H1 (cell line): ENCODE measurements around the gene MAP7D2. TPM values are rescaled to one million over a fixed set of nuclear protein-coding genes. Genes with fewer than 3 reads are reported as not detected.

Experiments
- POLR2A ChIP-seq, 2 experiments: IDR thresholded peaks; 1 replicate in 1 of 2; 2 replicates in 1 of 2; pipeline ENCODE4 v1.6.1; 2011; ENCODE audit warnings: low read depth in 2 of 2, low read length in 2 of 2, mild to moderate bottlenecking in 2 of 2; ENCODE audit errors: control extremely low read depth in 1 of 2
- RAD21 ChIP-seq, 2 experiments: IDR thresholded peaks in 1 of 2; conservative IDR thresholded peaks in 1 of 2; 2 replicates each; pipeline ENCODE4 v1.6.1; 2011; ENCODE audit warnings: low read depth in 2 of 2, low read length in 2 of 2, improper control_type of control experiment in 1 of 2, inconsistent platforms in 1 of 2, mild to moderate bottlenecking in 1 of 2, moderate library complexity in 1 of 2
- RNF2 ChIP-seq: fragments of 200-900, 300-1000 bp; sonication (generic); IDR thresholded peaks from 2 replicates; pipeline ENCODE4 v1.7.1; 2016; ENCODE audit warnings: borderline replicate concordance, low read depth, mild to moderate bottlenecking, antibody characterized with exemption, low read length; ENCODE audit not compliant: poor library complexity, severe bottlenecking; ENCODE audit errors: missing control alignments
- SRF ChIP-seq: IDR thresholded peaks from 2 replicates; pipeline ENCODE4 v1.6.1; 2011; ENCODE audit warnings: mild to moderate bottlenecking, low read depth, low read length, moderate library complexity
- polyA plus RNA-seq, 7 experiments: library from polyadenylated mRNA; depleted of rRNA in 3 of 7; stranded (reverse) in 5 of 7; unstranded in 2 of 7; fragments of >200 nt in 5 of 7; fragments of 200-250 nt in 2 of 7; gene quantifications; 1 replicate in 5 of 7; 2 replicates in 1 of 7; 4 replicates in 1 of 7; pipeline versions ENCODE4 v1.2.1 to v1.2.3, GENCODE V29; 2011 to 2013; ENCODE audit warnings: missing spikeins in 2 of 7, mixed read lengths in 2 of 7
- total RNA-seq: library from RNA; stranded (reverse); fragmentation: NEBNext Ultra II Directional; extraction: Animal tissue kit (Norgen Biotek cat#: 25700); gene quantifications from 2 replicates; pipeline ENCODE4 v1.2.1, GENCODE V29; 2021

MAP7D2 gene
- total and polyA plus RNA-seq, 2 of the 8 experiments (the other 6 are each of a cell fraction or from before 2014, with no cell fraction given): 0.65 to 0.83 TPM

DNA sequence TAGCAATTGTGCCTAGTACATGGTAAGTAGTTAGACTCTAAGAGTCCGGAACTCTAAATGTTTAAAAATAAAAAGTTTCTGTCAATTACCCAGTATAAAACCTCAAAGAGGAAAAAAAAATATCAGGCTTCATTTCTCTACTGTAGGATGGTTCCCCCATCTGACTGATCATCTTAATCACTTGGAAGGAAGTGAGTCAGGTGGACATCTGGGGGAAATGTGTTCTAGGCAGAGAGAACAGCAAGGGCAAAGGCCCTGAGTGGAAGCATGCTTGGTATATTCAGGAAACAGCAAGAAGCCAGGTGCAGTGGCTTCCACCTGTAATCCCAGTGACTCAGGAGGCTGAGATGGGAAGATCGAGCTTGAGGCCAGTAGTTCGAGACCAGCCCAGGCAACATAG lies 27.8 kb upstream of the MAP7D2 start (continued):
- TF ChIP-seq RAD21 (IDR thresholded peaks at IDR 0.05 in 1 of 2, conservative IDR thresholded peaks at IDR 0.05 in 1 of 2; ENCODE audit: low read depth in 2 of 2, low read length in 2 of 2): no peak
- TF ChIP-seq SRF: no peak
- no peak for TF ChIP-seq RNF2
- TF ChIP-seq POLR2A (IDR thresholded peaks at IDR 0.05; ENCODE audit: control extremely low read depth in 1 of 2, low read depth in 2 of 2, low read length in 2 of 2): no peak
